CD4-positive, alpha-beta T cell treated with Interleukin-4 for 4 hours (primary cell): ENCODE data around the gene SUSD4.
"Not testable (repeated sequence)": the region's sequence is repeated elsewhere in the genome, so short reads cannot be mapped to it uniquely, and the experiment has no call there.

Experiments used
- DNase-seq: peaks from one replicate; pipeline ENCODE4 v3.0.0-alpha.2; 2020

Gene SUSD4, protein sequence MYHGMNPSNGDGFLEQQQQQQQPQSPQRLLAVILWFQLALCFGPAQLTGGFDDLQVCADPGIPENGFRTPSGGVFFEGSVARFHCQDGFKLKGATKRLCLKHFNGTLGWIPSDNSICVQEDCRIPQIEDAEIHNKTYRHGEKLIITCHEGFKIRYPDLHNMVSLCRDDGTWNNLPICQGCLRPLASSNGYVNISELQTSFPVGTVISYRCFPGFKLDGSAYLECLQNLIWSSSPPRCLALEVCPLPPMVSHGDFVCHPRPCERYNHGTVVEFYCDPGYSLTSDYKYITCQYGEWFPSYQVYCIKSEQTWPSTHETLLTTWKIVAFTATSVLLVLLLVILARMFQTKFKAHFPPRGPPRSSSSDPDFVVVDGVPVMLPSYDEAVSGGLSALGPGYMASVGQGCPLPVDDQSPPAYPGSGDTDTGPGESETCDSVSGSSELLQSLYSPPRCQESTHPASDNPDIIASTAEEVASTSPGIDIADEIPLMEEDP

DNA sequence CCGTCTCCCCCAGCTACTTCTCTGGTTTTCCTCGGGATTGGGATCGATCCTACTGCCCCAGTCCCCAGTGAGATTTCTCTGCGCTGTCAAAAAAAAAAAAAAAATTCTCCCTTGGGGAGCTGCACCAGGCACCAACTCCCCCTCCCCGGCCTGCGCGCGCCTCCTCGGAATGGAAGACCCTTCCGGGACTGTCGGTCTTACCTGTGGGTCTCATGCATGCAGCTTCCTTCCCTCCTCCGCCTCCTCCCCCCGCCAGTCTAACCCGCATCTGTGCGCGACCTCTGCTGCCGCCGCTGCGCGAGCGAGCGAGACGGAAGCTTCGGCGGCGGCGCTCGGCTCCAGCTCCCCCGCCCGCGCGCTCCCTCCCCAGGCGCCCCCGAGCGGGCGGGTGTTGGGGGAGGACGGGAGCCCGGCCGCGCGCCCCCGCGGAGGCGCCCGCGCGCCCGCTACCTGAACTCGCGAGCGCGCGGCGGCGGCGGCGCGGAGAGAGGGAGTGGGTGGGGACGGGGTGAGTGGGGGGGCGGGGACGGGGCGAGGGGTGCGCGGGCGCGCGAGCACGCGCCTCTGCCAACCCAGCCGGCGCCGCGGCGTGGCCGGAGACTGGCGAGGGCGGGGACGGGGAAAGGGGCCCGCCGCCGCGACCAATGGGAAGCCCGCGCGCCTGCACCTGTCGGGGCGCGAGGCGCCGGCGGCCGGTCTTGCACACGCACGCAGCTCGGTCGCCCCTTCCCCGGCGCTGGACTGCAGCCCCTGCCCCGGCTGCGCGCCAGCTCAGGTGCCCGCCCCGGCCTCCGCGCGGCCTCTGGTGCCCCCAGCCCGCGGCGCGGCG is at the start of gene SUSD4:
TSS of gene SUSD4 (minus strand) at position 321 of the 829 bp plus-strand sequence. CDS start 751 bp downstream, outside the sequence.
- DNase-seq, result peak; percentile 60

DNA sequence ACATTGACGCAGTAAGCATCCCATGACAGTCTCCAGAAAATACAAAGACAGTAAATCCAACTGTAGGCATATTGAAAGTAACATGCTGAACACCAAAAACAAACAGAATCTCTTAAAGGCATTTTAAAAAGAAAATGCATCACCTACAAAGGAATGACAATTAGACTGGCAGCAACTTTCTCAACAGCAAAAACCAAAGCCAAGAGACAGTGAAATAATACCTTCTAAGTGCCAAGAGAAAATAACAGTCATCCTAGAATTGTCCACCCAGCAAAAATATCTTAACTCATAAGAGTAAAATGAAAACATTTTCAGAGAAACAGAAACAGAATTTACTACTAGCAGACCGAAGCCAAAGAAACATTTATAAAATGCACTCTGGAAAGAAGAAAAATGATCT is 49.2 kb upstream of the SUSD4 start:
- no peak for DNase-seq

DNA sequence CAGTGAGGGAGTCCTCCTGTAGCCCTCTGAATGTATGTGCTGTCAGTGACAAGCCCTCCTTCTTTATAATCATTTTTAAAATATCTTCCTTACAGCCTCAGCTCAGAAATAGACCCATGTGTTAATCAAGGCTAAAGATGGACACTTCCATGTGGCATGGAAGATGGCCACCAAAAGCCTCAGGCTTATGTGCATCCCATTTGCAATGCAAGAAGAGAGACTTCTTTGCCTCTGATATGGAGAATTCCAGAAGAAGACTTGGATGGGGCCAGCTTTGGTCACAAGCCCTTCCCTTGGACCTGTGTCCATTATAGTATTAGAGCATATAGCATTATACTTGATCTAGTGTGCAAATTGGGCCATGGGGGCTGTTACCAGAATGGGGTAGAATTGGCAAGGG is 47.7 kb upstream of the SUSD4 start:
- DNase-seq, result no peak

DNA sequence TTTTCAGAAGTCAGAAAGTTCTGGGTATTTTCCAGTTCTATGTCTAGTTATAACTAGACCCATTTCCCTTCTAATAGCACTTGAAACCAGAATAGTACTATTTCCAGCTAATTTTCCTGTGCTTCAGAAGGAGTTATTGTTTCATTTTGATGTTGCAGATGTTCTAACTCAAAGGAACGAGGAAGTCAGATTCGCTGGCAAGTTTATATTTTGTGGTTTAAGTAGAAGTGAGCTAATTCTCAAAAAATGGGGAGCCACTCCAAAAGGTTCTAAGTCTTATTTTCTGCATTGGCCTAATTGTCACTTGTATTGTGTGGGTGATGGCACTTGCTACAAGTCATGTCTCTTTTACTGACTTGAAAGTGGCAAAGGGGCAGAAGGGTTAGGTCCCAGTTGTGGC is 47.3 kb upstream of the SUSD4 start:
- no peak for DNase-seq

DNA sequence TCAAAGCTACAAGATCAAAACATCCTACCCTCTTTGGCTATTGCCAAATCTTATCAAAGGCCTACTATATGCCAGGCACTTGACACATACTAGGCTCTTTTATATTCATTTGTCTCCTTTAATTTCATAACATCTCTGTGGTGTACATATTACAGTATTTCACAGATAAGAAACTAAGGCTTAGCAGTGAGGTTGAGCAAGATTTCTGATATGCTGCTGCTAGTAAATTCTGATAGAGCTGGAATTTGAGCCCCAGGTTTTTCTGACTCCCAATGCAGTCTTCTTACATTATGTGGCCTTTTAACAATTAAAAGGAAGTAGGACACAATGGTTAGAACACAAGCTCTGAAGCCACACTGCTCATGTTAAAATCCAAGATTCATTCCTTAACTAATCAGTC is 46.1 kb upstream of the SUSD4 start:
- no peak for DNase-seq

DNA sequence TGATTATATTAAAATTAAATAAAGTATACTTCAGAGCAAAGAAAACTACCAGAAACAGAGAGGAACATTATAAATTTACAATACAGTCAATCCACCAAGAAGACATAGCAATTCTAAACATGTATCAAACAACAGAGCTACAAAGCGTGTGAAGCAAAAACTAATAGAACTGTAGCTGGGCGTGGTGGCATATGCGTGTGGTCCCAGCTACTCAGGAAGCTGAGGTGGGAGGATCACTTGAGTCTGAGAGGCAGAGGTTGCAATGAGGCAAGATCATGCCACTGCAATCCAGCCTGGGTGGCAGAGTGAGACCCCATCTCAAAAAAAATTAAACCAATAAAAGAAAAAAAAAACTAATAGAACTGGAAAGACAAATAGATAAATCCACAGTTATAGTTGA is 41.5 kb upstream of the SUSD4 start:
- DNase-seq, result peak; percentile 7

DNA sequence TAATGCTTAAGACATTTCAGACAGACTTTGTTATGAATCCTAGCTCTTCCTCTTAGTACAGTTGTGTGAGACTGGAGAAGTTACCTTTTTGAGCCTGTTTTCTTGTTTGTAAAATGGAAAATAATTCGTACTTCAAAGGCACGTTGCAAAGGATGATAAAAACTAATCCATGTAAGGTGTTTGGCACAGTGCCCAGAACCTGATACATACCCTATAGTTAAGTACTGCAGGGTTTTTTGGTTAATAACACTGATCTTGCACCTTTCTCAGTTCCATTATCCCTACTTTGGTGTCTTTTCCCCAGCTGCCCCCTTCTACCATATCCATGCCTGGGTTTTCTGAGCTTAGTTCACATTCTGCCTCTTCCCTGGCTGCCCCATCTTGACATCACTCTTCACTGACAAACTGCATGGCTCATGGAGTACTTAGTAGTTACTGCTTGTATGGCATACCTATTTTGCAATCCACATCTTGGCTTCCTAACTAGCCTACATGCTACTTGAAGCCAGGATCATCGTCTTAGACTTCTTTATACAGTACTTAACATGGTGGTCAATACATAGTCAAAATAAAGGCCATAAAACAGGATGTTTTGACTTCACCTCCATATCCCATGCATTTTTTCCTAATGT is 39.3 kb upstream of the SUSD4 start:
- no peak for DNase-seq

DNA sequence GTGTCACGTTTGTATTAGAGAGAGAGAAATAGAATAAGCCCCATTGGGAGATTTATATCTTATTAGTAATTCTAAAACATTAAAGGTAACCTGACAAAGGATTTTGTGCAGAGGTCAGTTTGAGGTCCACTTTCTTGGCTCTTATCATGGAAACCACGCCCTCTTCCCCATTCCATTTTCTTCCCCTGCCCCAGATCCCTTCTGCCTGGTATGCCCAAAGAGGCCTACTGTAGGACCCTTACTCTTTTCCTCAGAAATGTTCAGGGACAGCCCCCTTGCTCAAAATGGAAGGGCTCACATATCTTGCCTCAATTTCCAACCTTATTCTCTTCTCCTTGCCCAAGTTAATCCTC is 38.8 kb upstream of the SUSD4 start:
- DNase-seq, result no peak

DNA sequence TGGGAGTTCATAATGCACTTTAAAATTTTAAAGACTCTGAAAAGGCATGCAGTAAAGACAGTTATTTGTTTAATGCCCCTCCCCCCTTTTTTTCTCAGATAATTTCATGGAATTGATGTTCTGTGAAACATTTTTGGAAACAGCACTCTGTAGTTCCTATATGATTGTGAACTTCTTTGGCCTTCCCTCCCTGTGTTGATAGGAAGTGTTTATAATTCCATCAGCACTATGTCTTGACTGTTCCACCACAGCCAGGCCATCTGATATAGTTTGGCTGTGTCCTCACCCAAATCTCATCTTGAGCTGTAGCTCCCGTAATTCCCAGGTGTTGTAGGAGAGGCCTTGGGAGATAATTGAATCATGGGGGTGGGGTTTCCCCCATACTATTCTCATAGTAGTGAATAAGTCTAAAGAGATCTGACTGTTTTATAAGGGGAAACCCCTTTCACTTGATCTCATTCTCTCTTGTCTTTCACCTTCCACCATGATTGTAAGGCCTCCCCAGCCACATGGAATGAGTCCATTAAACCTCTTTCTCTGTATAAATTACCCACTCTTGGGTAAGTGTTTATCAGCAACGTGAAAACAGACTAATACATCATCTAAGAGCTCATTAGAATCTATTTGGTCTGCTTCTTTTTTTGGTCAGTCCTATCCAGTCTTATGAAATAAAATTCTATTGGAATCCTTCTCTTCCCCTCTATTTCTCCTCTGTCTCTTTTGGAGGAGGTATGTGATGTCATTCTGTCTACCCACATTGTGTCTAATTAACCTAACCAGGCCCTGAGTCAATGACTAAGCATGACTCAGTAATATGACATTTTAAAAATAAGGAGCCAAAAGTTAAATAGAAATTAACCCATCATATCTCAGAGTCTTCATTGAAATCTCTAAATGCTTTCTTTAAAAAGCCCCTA is 38.2 kb upstream of the SUSD4 start:
- DNase-seq, result no peak

DNA sequence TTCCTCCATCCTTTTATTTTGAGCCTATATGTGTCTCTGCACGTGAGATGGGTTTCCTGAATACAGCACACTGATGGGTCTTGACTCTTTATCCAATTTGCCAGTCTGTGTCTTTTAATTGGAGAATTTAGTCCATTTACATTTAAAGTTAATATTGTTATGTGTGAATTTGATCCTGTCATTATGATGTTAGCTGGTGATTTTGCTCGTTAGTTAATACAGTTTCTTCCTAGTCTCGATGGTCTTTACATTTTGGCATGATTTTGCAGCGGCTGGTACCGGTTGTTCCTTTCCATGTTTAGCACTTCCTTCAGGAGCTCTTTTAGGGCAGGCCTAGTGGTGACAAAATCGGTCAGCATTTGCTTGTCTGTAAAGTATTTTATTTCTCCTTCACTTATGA is 35.4 kb upstream of the SUSD4 start:
- DNase-seq, result not testable (repeated sequence)

DNA sequence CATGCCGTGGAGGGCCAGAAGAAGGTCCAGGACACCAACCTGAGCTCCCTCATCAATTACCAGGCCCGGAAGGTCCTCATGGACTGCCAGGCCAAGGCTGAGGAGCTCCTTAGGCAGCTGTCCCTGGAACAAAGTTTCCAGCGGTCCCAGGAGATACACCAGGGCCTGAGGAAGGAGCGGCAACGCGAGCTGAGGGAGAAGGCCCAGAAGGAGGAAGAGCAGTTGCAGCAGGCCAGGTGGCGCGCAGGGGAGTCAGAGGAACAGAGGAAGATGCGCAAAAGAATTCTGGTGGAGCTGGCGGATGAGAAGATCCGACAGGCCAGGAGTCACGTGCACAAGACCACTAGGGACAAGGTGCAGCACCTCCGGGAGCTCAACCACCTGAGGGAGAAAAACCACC is 30.7 kb upstream of the SUSD4 start:
- DNase-seq, result no peak

DNA sequence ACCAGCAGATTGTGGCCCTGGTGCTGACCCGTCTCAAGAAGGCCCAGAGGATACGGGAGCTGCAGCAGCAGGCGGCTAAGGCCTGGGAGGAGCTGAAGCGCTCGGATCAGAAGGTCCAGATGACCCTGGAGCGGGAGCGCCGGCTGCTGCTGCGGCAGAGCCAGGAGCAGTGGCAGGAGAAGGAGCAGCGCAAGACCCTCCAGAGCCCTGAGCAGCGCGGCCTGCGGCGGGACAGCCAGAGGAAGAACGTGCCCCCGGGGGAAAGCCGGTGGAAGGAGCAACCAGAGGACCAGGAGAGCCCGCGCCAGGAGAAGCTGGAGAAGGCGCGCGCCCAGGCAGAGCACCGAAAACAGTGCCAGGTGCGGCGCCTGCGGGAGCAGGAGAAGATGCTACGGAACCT is 30.3 kb upstream of the SUSD4 start:
- DNase-seq, result no peak

DNA sequence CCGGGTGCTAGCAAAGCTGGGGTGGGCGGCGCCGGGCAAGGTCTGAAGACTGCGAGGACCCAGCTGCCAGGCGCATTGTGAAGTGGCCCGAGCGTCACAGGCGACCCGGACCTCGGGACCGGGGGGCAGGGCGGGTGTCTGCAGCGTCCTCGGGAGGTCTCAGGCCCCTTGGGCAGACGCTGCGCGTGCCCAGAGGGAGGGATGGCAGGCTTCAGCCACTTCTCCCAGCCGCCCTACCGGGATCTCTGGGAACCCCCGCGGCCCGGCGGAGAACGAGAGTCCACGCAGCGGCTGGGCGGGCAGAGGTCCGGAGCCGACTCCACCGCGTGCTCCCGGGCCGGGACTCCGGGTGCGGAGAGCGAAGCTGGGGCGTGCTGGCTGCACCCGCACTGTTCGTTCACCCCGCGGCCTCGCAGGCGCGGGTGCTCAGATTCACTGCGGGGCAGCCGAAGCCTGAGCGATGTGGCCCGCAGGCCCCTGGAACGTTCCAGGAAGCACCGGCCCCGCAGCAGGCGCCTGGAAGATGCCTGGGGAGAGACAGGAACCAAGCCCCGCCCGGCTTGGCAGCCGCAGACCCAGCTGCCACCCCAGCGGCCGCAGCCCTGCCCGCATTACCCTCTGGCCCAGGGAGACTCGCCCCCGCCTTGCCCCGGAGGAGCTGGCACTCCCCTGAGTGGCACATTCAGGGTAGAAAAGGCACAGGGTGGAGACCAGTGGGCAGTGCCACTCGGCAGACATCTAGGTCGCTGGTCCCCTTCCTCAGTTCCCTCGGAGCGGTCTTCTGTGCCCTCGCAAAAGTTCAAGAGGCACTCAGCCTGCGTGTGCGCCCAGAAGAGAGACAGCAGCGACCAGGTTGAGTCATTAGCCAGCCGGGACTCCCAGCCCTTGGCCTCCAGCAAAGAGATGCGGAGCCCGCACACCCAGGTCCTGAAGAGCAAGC is 29.6 kb upstream of the SUSD4 start, which contains the start of gene CCDC185:
TSS of gene CCDC185 (plus strand) at position 141 of the 940 bp plus-strand sequence. CDS start at position 202, 61 bp downstream.
- DNase-seq, result no peak

DNA sequence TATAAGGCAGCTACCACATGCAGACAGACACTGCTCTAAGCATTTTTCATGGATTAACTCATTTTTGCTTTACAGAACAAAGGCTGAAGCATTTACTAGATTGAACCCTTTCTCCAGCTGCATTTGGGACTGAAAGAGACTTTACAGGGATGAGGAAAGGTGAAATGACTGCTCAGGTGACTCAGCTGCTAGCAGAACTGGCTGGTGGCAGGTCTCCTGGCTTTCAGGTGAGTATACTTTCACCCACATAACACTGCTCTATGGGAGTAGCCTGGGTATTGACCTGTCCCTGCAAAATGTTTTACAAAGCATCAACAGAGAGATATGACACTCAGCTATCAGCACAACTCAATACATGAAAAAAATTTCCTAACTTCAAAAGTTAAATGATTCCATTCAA is 26.6 kb upstream of the SUSD4 start:
- no peak for DNase-seq

DNA sequence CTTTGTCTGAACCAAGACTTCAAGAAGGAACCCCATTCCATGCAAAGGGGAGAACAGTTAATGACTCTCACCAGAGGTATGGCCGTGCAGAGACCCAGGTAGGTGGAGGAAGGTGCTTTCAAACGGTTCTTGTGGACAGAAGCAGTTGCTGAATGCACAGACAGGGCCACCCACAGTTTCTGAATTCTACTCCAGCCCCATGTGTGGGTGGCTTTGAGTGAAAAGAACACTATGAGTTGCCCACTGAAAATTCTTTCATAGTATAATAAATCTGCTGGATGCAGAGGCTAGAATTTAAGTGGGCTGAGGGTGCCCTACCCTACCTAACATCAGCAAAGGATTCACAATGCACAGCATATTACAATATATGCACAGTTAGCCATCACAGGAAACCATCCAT is 22.0 kb upstream of the SUSD4 start:
- no peak for DNase-seq

DNA sequence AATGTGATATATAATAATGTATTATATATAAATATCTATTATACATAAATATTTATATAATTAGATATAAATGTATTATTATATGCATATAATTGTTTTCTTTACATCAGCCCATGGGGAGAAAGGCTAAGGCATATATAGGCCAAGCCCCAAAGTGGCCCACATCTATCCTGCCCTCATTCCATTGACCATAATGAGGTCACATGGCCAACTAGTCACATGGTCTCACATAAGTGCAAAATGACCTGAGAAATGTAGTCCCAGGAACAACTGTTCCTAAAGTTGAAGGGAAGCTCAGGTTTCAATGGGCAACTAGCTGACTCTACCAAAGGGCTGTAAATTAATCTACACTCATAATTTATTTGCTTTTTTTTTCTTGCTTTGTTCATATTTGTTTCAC is 14.8 kb upstream of the SUSD4 start:
- no peak for DNase-seq

DNA sequence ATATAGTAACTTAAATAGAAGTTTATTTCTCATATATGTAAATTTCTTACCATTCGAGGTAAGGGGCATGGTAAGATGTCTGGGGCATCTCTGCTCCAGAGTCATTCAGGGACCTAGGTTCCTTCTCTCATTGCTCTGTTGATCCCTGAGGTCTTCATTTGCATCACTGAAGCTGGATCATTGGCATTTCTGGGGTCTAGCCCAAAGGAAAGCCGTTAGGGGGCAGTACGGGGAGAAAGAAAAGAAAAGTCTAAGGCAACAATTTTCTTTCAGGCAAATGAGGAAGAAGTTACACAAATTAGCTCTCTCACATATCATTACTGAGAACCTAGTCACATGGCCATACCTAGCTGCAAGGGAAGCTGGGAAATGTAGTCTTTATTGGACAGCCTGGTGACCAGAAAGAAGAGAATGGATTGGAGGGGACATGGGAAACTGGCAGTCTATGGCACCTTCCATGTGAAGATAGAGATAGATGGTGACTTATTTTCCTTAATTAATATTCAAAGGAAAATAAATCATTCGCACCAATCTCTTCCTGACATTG is 10.2 kb upstream of the SUSD4 start:
- no peak for DNase-seq

DNA sequence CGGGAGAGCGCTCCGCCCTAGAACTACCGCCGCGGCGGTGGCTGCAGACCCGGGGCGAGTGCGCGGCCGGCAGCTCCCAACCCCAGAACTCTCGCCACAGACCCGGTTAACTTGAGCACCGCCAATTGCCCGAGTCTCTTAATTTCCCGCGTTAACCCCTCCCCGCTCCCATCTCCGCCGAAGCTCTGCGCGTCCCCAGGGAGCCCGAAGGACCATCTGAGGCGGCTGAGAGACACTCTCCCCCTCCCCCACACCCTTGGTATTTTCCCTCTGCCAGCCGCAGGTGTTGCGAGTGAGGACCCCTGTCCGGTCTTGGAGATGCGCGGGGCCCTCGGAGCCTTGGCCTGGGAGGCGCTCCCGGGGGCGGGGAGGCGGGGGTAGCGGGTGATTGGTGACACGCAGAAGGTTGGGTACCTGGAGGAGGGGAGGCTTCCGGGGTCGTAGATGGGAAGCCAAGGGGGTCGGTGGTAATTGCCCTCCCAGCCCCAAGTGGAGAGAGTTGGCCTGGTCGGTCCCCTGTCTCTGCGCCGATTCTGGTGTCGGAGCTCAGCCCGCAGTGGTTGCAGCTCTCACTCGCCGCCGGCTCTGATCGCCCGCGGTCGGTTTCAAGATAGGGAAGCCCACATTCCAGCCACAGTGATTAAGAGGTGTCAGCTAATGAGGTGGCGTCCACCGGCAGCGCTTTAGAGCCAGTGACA is 858 bp upstream of the SUSD4 start:
- DNase-seq, result no peak

DNA sequence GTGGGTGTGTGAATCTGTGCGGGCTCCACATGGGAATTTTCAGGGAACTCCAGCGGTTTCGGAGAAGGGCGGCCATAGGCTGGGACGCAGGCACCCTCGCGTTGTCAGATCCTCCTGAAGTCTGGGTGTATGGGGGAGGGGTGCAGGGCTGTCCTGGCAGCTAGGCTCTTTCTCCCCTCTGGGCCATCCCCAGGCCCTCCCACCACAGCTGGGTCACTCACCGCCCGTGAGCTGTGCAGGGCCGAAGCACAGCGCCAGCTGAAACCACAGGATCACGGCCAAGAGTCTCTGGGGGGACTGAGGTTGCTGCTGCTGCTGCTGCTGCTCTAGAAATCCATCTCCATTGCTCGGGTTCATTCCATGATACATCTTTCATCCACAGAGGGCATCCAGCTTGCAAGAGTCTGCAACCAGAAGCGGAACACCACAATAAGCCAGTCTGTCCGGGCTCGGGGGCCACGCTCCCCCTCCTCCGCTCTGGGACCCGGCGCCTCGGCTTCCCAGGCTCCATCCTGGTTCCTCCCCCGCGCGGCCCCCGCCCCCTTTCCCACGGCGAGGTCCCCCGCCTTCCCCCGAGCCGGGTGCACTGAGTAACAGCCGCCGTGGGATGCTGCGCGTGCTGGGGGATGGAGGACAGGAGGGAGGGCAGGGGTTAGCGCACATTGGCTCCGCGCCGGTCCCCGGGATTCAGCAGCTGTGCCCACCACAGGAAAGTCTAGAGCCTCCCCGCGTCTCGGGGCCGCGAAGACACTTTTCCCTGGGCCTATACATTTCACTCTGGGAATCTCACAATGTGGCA is 720 bp downstream of the SUSD4 start:
- DNase-seq, result no peak
